ENCODE measurements around the gene ZNF420.
"Not testable (repeated sequence)": the region's sequence is repeated elsewhere in the genome, so short reads cannot be mapped to it uniquely, and the experiment has no call there.

ZNF420 gene

DNA sequence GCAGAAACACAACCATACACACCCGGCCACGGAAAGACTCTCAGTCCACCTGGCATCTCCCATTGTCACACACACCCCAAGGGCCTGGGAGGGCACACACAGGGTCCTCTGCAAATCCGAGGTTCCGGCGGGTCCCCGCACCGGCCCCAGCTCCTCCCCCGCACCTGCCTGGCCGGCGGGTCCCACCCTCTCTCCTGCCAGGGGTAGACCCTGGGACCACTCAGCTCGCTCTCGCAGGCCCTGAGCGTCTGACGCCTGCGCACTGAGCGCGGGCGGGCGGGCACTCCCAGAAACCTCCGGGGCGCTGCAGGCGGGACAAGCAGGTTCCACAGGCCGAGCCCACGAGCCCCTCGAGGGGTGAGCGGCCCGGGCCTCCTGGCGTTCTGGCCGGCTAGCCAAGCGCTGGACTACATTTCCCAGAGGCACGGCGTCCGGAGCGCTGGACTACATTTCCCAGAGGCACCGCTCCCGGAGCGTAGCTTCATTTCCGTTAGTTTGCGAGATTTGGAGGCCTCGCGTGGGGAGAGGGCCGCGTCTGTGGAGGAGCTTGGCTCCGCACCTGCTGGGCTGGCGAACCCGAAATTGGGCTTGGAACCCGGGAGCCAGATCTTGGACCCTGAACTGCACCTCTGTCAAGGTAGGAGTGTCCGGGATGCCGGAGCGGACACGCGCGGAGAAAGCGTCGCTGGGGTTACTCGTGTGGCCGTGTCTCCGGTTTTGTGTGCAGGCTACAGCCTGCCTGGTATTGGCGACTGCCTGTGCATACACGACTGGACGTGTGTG lies at the start of gene ZNF420:
TSS of gene ZNF420 (plus strand) at position 500 of the 783 bp plus-strand sequence. CDS start 10,686 bp downstream, outside the sequence.
- peak; percentile 93 to 96 for DNase-seq

GRCh38 chr19:37045140-37045539 lies 33.1 kb upstream of the ZNF420 start:
- no peak for DNase-seq

GRCh38 chr19:37055330-37055729 lies 22.9 kb upstream of the ZNF420 start:
- no peak for DNase-seq

DNA sequence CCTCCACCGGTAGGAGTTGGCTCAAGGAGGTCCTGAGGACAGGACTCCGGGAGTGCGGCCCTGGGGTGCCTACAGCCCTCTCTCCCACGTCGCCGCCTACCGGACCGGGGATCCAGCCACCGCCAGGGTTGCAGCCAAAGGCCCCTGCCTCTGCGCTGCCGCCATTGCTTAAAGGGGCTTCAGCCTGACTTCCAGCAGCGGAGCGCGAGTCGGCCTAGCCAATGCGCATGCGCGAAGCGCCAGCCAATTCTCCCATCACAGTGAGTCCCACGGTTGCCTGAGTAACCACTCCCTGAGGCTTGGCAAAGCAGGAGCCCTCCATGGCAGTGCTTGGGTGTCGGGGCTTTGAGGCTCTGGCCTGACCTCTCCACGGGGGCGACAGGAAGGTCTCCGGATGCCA lies 21.5 kb upstream of the ZNF420 start:
- no peak for DNase-seq

DNA sequence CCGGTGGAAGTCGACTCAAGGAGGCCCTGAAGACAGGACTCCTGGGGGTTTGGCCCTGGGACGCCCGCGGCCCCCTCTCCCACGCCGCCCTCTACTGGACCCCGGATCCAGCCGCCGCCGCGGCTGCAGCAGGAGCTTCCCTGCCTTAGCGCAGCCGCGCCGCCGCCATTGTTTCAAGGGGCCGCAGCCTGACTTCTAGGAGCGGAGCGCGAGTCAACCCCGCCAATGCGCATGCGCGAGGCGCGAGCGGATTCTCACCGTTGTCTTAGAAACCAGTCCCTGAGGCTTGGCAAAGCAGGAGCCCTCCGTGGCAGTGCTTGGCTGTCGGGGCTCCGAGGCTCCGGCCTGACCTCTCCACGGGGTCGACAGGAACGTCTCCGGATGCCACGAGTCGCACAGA lies 19.1 kb upstream of the ZNF420 start:
- no peak for DNase-seq

DNA sequence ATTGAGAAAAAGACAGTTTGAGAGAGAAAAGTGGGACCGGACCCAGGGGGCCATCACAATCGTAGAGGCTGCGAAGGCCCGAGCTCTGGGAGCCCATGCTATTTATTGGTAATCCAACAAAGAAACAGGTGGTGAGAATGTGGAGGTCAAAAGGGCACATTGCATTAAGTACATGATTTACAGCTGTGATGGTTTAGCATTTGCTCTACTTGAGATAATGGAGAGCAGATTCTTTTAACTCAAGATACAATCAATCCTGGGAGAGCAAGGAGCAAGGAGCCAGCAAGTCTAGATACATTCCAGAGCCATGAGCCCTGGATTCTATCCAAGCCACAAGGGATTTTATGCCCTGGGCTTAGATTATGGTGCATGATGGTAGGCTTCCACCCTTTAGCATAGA lies 13.3 kb upstream of the ZNF420 start:
- DNase-seq: not testable (repeated sequence)

GRCh38 chr19:37074111-37074510 lies 4.1 kb upstream of the ZNF420 start:
- DNase-seq: no peak

- no peak for DNase-seq
These were observed 3.3 kb upstream of the ZNF420 start for GRCh38 chr19:37074819-37075362.

DNA sequence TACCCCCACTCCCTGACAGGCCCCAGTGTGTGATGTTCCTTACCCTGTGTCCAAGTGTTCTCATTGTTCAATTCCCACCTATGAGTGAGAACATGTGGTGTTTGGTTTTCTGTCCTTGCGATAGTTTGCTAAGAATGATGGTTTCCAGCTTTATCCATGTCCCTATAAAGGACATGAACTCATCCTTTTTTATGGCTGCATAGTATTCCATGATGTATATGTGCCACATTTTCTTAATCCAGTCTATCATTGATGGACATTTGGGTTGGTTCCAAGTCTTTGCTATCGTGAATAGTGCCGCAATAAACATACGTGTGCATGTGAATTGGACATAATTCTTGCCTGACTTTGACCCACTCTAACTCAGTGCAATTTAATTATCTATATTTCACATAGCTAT lies 1.7 kb upstream of the ZNF420 start:
- DNase-seq: not testable (repeated sequence)

DNA sequence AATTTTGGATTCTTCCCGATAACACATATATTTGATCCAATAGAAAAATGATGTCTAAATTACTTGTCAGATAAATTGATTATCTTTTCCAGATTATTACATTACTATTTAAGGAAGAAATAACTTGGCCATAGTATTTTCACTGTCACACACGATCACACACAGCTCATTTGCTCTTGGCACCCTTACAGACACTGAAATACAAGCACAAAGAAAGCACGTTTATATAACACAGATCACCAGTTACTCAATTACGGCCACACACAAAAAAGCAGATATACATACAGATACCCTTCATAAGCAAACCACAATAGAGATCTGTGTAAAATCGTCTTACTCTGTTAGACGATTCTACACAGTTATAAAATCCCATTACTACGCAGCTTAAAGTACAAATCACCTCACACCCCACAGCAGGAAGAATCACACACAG lies 716 bp upstream of the ZNF420 start:
- peak; percentile 54 to 56 for DNase-seq

- DNase-seq: no peak
These were observed 442 bp downstream of the ZNF420 start for GRCh38 chr19:37078717-37079032.

DNA sequence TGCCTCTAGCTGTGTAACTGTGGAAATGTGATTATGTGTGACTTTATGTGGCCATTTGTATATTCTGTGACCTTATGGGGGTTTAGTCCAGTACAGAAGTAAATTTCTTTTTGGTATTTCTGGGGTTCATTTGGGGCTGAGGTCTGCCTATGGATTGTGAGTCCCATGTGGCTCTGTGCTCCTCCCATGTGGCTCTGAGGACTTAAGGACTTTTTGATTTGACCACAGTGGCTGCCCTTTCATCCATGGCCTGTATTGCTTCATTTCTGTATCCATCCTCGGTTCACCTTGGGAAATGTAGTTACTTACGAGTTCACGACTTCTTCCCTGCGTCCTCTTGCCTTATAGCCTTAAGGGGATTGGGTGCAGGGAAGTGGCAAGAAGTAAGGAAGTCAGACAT lies 1.0 kb downstream of the ZNF420 start:
- DNase-seq: peak in 1 of 2 experiments; percentile 8

DNA sequence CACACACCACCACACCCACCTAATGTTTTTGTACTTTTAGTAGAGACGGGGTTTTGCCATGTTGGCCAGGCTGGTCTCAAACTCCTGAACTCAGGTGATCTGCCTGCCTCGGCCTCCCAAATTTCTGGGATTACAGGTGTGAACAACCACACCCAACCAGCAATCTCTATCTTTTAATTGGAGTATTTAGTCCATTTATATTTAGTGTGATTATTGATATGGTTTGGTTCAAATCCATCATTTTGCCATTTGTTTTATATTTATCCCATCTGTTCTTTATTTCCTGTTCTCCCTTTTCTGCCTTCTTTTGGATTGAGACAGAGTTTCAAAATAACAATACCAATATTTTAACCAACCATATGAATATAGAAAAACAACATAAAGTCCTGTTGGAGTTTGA lies 4.1 kb downstream of the ZNF420 start:
- no peak for DNase-seq

DNA sequence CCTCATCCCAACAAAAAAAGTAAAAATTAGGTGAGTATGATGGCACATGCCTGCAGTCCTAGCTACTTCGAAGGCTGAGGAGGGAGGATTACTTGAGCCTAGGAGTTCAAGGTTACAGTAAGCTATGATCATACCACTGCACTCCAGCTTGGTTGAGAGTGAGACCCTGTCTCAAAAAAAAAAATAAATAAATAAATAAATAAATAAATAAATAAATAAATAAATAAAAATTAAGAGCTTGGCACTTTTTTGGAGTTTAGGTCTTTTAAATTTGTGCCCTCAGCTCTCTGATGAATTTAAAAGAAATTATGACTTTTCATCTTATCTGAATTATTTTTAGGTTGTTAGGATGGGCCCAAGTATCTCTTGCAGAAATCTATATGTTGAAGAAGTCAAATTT lies 8.9 kb downstream of the ZNF420 start:
- no peak for DNase-seq

GRCh38 chr19:37095859-37096258 lies 17.6 kb downstream of the ZNF420 start:
- peak in 1 of 2 experiments; percentile 37 for DNase-seq

DNA sequence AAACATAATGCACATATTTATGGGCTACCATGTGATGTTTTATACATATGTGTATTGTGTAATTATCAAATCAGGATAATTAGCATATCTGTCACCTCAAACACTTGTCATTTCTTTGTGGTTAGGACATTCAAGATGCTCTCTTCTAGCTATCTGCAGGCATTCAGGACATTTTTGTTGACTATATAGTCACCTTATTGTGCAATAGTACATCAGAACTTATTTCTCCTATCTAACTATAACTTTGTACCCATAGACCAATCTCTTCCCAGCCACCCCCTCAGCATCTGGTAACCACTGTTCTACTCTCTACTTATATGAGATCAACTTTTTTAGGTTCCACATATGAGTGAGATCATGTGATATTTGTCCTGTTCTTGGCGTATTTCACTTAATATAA lies 20.3 kb downstream of the ZNF420 start:
- no peak for DNase-seq

DNA sequence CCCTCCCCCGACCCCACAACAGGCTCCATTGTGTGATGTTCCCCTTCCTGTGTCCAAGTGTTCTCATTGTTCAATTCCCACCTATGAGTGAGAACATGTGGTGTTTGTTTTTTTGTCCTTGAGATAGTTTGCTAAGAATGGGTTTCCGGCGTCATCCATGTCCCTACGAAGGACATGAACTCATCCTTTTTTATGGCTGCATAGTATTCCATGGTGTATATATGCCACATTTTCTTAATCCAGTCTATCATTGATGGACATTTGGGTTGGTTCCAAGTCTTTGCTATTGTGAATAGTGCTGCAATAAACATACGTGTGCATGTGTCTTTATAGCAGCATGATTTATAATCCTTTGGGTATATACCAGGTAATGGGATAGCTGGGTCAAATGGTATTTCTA lies 25.9 kb downstream of the ZNF420 start:
- not testable (repeated sequence) for DNase-seq

GRCh38 chr19:37111753-37112152 lies 33.5 kb downstream of the ZNF420 start:
- peak in 1 of 2 experiments; percentile 18 for DNase-seq

GRCh38 chr19:37114001-37114400 lies 35.8 kb downstream of the ZNF420 start:
- no peak for DNase-seq

DNA sequence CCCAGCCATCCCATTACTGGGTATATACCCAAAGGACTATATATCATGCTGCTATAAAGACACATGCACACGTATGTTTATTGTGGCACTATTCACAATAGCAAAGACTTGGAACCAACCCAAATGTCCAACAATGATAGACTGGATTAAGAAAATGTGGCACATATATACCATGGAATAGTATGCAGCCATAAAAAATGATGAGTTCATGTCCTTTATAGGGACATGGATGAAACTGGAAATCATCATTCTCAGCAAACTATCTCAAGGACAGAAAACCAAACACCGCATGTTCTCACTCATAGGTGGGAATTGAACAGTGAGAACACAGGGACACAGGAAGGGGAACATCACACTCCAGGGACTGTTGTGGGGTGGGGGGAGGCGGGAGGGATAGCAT lies 43.9 kb downstream of the ZNF420 start:
- not testable (repeated sequence) for DNase-seq

- DNase-seq: no peak
These were observed 50.0 kb downstream of the ZNF420 start for GRCh38 chr19:37127999-37128820.

DNA sequence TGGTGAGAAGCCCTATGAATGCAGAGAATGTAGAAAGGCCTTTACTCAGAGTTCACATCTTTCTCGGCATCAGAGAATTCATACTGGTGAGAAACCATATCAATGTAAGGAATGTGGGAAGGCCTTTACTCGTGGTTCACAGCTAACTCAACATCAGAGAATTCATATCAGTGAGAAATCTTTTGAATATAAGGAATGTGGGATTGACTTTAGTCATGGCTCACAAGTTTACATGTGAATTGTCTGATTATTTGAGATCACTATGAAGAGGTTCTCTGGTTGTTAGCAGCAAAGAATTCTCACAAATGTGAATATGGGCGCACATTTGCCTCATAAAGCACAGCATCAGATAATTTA lies 50.6 kb downstream of the ZNF420 start:
- DNase-seq: no peak

DNA sequence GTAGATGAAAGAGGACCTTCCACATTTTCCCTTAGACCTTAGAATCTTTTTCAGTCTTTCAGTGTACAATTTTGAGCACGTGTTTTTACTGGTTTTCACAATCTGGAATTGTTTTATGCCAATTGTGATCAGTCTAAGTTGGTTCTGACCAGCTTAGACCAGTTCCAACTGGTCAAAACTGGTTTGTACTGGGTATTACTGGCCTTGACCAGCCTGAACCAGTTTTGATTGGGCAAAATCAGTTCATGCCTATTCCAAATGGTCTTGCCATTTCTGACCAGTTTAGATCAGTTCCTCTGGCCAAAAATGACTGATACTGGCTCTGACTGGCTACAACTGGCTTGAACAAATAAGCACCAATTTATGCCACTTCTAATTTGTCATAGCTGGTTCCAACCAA lies 57.9 kb downstream of the ZNF420 start:
- no peak for DNase-seq

- no peak for DNase-seq
These were observed 70.0 kb downstream of the ZNF420 start for GRCh38 chr19:37148214-37148613.
